B cell (primary cell): ENCODE measurements around the gene HAGHL. TPM values are rescaled to one million over a fixed set of nuclear protein-coding genes. Genes with fewer than 3 reads are reported as not detected.

Experiments
- ATAC-seq: fragments of 200-7000 bp; cut with Tn5 transposase; one replicate; pipeline ENCODE4 v1.10.0; 2021; ENCODE audit warnings: low read depth, mild to moderate bottlenecking, moderate number of reproducible peaks, moderate library complexity
- CTCF ChIA-PET: fragments of 350-600 bp; sonication (Branson Sonifier 250); formaldehyde crosslinking; loops from one replicate; lab custom pipeline; 2021; ENCODE audit warnings: antibody characterized with exemption, inconsistent platforms; lab: Charles Lee
- POLR2A ChIA-PET: fragments of 350-600 bp; sonication (Branson Sonifier 250); formaldehyde crosslinking; loops from one replicate; lab custom pipeline; 2021; ENCODE audit warnings: antibody characterized with exemption; lab: Charles Lee
- DNase-seq: peaks from one replicate; pipeline ENCODE4 v3.0.0; 2013
- H2AFZ ChIP-seq: 2 replicates; pipeline ENCODE4 v1.6.1; 2012; ENCODE audit warnings: mild to moderate bottlenecking, low read depth, low read length; ENCODE audit not compliant: insufficient read depth, poor library complexity, severe bottlenecking
- H3K27ac ChIP-seq, 2 donors: 1 replicate in 1 of 2; 2 replicates in 1 of 2; pipeline ENCODE4 v1.5.1; 2012 to 2013; ENCODE audit warnings: low read length in 2 of 2, mild to moderate bottlenecking in 2 of 2, moderate library complexity in 1 of 2
- H3K27me3 ChIP-seq, 4 experiments: fragments of 200-600 bp in 1 of 4; sonication (generic) in 1 of 4; replicated peaks in 1 of 4; 1 replicate in 2 of 4; 2 replicates in 2 of 4; pipeline versions ENCODE4 v1.6.1 to v1.7.0; 2013 to 2016; ENCODE audit warnings: low read length in 3 of 4, mild to moderate bottlenecking in 2 of 4, mixed read lengths in 1 of 4, moderate library complexity in 1 of 4; ENCODE audit not compliant: insufficient read depth in 4 of 4, control insufficient read depth in 3 of 4; ENCODE audit errors: control extremely low read depth in 1 of 4
- H3K36me3 ChIP-seq, 2 experiments: replicated peaks in 1 of 2; 1 replicate in 1 of 2; 2 replicates in 1 of 2; pipeline versions ENCODE4 v1.6.1 to v1.7.1; 2013; ENCODE audit warnings: low read length in 1 of 2; ENCODE audit not compliant: insufficient read depth in 2 of 2, control insufficient read depth in 1 of 2; ENCODE audit errors: control extremely low read depth in 1 of 2, extremely low read depth in 1 of 2
- H3K4me1 ChIP-seq, 2 donors: fragments of 200-600 bp in 1 of 2; sonication (generic) in 1 of 2; 1 replicate in 1 of 2; 2 replicates in 1 of 2; pipeline versions ENCODE4 v1.5.1 to v1.6.1; 2013 to 2017; ENCODE audit warnings: low read length in 2 of 2; ENCODE audit not compliant: control insufficient read depth in 2 of 2, insufficient read depth in 2 of 2
- H3K4me2 ChIP-seq: replicated peaks from 2 replicates; pipeline ENCODE3; 2012; ENCODE audit warnings: mild to moderate bottlenecking, low read depth, low read length; ENCODE audit not compliant: poor library complexity, severe bottlenecking
- H3K4me3 ChIP-seq, 5 experiments: fragments of 200-600 bp in 1 of 5; sonication (generic) in 1 of 5; 1 replicate in 3 of 5; 2 replicates in 2 of 5; pipeline versions ENCODE4 v1.5.1 to v1.7.0; 2011 to 2016; ENCODE audit warnings: low read length in 4 of 5, mild to moderate bottlenecking in 4 of 5, low read depth in 2 of 5, control low read depth in 1 of 5, moderate library complexity in 1 of 5; ENCODE audit not compliant: insufficient read depth in 1 of 5; ENCODE audit errors: control extremely low read depth in 1 of 5, extremely low read depth in 1 of 5
- H3K79me2 ChIP-seq: fragments of 200-600 bp; sonication (generic); one replicate; pipeline ENCODE4 v1.6.0; 2016; ENCODE audit warnings: low read length; ENCODE audit not compliant: control insufficient read depth, insufficient read depth
- H3K9ac ChIP-seq: fragments of 200-600 bp; sonication (generic); 2 replicates; pipeline ENCODE4 v1.6.1; 2017; ENCODE audit warnings: mild to moderate bottlenecking, low read length, moderate library complexity
- H3K9me3 ChIP-seq, 3 donors: one replicate each; pipeline versions ENCODE4 v1.6.1 to v1.7.1; 2013; ENCODE audit warnings: low read length in 2 of 3; ENCODE audit not compliant: control insufficient read depth in 2 of 3, insufficient read depth in 1 of 3; ENCODE audit errors: control extremely low read depth in 1 of 3
- H4K20me1 ChIP-seq: 2 replicates; pipeline ENCODE4 v1.6.0; 2012; ENCODE audit warnings: mild to moderate bottlenecking, low read length; ENCODE audit not compliant: insufficient read depth, control insufficient read depth, poor library complexity, severe bottlenecking
- H3K27ac Mint-ChIP-seq: one replicate; pipeline ENCODE4 v1.8.0; 2021; ENCODE audit warnings: mixed read lengths
- H3K27me3 Mint-ChIP-seq: one replicate; pipeline ENCODE4 v1.8.0; 2021; ENCODE audit warnings: mixed read lengths
- H3K4me1 Mint-ChIP-seq: one replicate; pipeline ENCODE4 v1.8.0; 2021; ENCODE audit warnings: mixed read lengths
- H3K4me3 Mint-ChIP-seq: one replicate; pipeline ENCODE4 v1.8.0; 2021; ENCODE audit warnings: mixed read lengths
- H3K9me3 Mint-ChIP-seq: one replicate; pipeline ENCODE4 v1.8.0; 2022; ENCODE audit warnings: mixed read lengths; ENCODE audit not compliant: insufficient read depth
- CTCF ChIP-seq: fragments of 200-600 bp; IDR thresholded peaks from one replicate; pipeline ENCODE4 v1.8.0; 2022; ENCODE audit warnings: antibody characterized with exemption, mild to moderate bottlenecking
- EZH2 ChIP-seq: IDR thresholded peaks from 2 replicates; pipeline ENCODE4 v1.6.1; 2012; ENCODE audit warnings: borderline replicate concordance, low read depth, mild to moderate bottlenecking, moderate library complexity, low read length; ENCODE audit not compliant: insufficient read depth, poor library complexity, severe bottlenecking
- WGBS: methylation state at CpG from one replicate; pipeline ENCODE4 v1.1.5; 2013; ENCODE audit warnings: missing lambda C conversion rate; ENCODE audit not compliant: insufficient coverage; 5-methylcytosine and 5-hydroxymethylcytosine counted together
- intact Hi-C: fragments of 100-400 bp; cut with micrococcal nuclease; formaldehyde crosslinking; loops from one replicate; pipeline ENCODE4 v1.10.0; 2022
- polyA plus RNA-seq: library from polyadenylated mRNA; depleted of rRNA; stranded (reverse); fragments of >200 nt; gene quantifications from 2 replicates; pipeline ENCODE4 v1.2.3, GENCODE V29; 2012
- total RNA-seq, 2 donors: library from RNA; stranded (reverse); fragments of 120-200 nt in 1 of 2; gene quantifications; 1 replicate in 1 of 2; 2 replicates in 1 of 2; pipeline versions ENCODE4 v1.2.3 to v1.2.4, GENCODE V29; 2013 to 2022

The HAGHL gene
- total and polyA plus RNA-seq, 2 donors (not counting 1 experiment from before 2014, with no cell fraction given) = 32.3 to 87.1 TPM

DNA sequence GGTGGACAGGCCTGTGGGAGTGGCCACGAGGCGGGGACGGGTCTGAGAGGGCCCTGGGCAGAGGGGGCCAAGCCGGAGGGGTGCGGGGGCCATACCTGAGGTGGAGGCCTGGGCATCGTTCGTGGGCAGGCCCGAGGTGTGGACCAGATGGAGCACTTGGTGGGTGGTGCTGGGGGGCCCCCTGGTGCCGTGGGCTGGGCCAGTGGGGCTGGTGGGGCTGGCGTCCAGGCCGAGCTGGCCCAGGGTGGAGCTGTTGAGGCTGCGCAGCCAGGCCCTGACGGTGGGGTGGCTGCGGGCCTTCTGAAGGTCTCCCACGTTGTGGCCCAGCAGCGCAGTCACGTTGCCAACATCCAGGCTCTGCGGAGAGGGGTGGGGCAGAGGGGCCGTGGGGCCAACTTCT, 43.0 kb downstream of the HAGHL start:
- Histone ChIP-seq H3K27me3 (peaks cover 0 to 10% (median 0%) of the 10 kb centered on the region in 4 experiments), H3K4me1 (peaks cover 0 to 3% of the 10 kb centered on the region in 2 donors), H3K4me2 (no peak overlapping the region), H2AFZ (no peak overlapping the region), H3K27ac (no peak overlapping the region), H3K4me3 (no peak overlapping the region), H3K9ac (no peak overlapping the region), H3K9me3 (no peaks in the 10 kb centered on the region), H3K79me2 (no peaks in the 10 kb centered on the region), H3K36me3 (no peaks in the 10 kb centered on the region), H4K20me1 (no peaks in the 10 kb centered on the region)
- H3K27ac Mint-ChIP-seq = no peak overlapping the region
- no peaks in the 10 kb centered on the region for H3K9me3 Mint-ChIP-seq
- H3K27me3 Mint-ChIP-seq = no peaks in the 10 kb centered on the region
- CTCF ChIA-PET = no interaction called here
- DNase-seq (no peak), ATAC-seq (no peak)
- intact Hi-C loops = no loop called here
- H3K4me1 Mint-ChIP-seq = no peaks in the 10 kb centered on the region
- 95% methylated on average over 18 of the region's 19 CpGs for WGBS
- TF ChIP-seq EZH2 (no peak), CTCF (no peak)
- POLR2A ChIA-PET = no interaction called here
- H3K4me3 Mint-ChIP-seq = no peak overlapping the region

- DNase-seq (no peak), ATAC-seq (no peak)
- Mint-ChIP-seq H3K27me3 (no peaks in the 10 kb centered on the region), H3K27ac (no peak overlapping the region), H3K4me3 (no peak overlapping the region), H3K9me3 (no peaks in the 10 kb centered on the region), H3K4me1 (no peaks in the 10 kb centered on the region)
- H3K4me2 ChIP-seq = no peak overlapping the region
- peaks cover 0 to 3% of the 10 kb centered on the region in 2 donors for H3K4me1 ChIP-seq
- no peak overlapping the region for H3K4me3 ChIP-seq
- H3K9ac ChIP-seq = no peak overlapping the region
- ChIA-PET POLR2A (no interaction called here), CTCF (no interaction called here)
- no peak for TF ChIP-seq EZH2
- no peak for TF ChIP-seq CTCF
- intact Hi-C loops = no loop called here
- H3K27ac ChIP-seq = no peak overlapping the region
- no peak overlapping the region for H2AFZ ChIP-seq
- H3K27me3 ChIP-seq = peaks cover 0 to 10% (median 0%) of the 10 kb centered on the region in 4 experiments
- WGBS = 85% methylated on average over 4 of the region's 13 CpGs
- H3K9me3 ChIP-seq = no peaks in the 10 kb centered on the region
- no peaks in the 10 kb centered on the region for H3K36me3 ChIP-seq
- H3K79me2 ChIP-seq = no peaks in the 10 kb centered on the region
- no peaks in the 10 kb centered on the region for H4K20me1 ChIP-seq
These were observed 43.5 kb downstream of the HAGHL start for GRCh38 chr16:770411-770810.
